Mesenchymal stem cell (in vitro differentiated cells and primary cell): ENCODE measurements around the gene ARHGDIG.

ENCODE experiments used
- DNase-seq: peaks from one replicate; pipeline ENCODE4 v3.0.0-alpha.2; 2013
- H2AFZ ChIP-seq: one replicate; pipeline ENCODE4 v1.6.1; 2013; ENCODE audit warnings: low read depth, mild to moderate bottlenecking, control low read depth, inconsistent platforms, low read length, moderate library complexity
- H2AK5ac ChIP-seq: 2 replicates; pipeline ENCODE4 v1.6.1; 2013; ENCODE audit warnings: low read length, moderate library complexity, mild to moderate bottlenecking, inconsistent platforms; ENCODE audit not compliant: severe bottlenecking
- H2BK120ac ChIP-seq: one replicate; pipeline ENCODE4 v1.6.1; 2013; ENCODE audit warnings: low read depth, mild to moderate bottlenecking, inconsistent platforms, low read length, moderate library complexity
- H2BK12ac ChIP-seq, 2 experiments: one replicate each; pipeline ENCODE4 v1.6.1; 2013; ENCODE audit warnings: inconsistent platforms in 2 of 2, low read length in 2 of 2, mild to moderate bottlenecking in 2 of 2, moderate library complexity in 2 of 2, control low read depth in 1 of 2
- H2BK15ac ChIP-seq: one replicate; pipeline ENCODE4 v1.6.1; 2013; ENCODE audit warnings: mild to moderate bottlenecking, low read depth, inconsistent platforms; ENCODE audit not compliant: poor library complexity, severe bottlenecking
- H2BK5ac ChIP-seq: 2 replicates; pipeline ENCODE4 v1.6.1; 2013; ENCODE audit warnings: low read depth, mild to moderate bottlenecking, low read length, control low read depth, inconsistent platforms; ENCODE audit not compliant: poor library complexity, severe bottlenecking
- H3K14ac ChIP-seq, 2 experiments: one replicate each; pipeline ENCODE4 v1.6.1; 2013; ENCODE audit warnings: inconsistent platforms in 2 of 2, low read length in 2 of 2, control low read depth in 1 of 2, mild to moderate bottlenecking in 1 of 2, moderate library complexity in 1 of 2
- H3K18ac ChIP-seq, 2 experiments: one replicate each; pipeline ENCODE4 v1.6.1; 2013; ENCODE audit warnings: inconsistent platforms in 2 of 2, low read length in 2 of 2, control low read depth in 1 of 2, low read depth in 1 of 2, mild to moderate bottlenecking in 1 of 2
- H3K23ac ChIP-seq, 2 experiments: one replicate each; pipeline ENCODE4 v1.6.1; 2013; ENCODE audit warnings: inconsistent platforms in 2 of 2, low read length in 2 of 2, mild to moderate bottlenecking in 2 of 2, moderate library complexity in 2 of 2, control low read depth in 1 of 2
- H3K27ac ChIP-seq: 2 replicates; pipeline ENCODE4 v1.5.1; 2013; ENCODE audit warnings: mild to moderate bottlenecking, moderate library complexity, low read length, control low read depth, inconsistent platforms; ENCODE audit not compliant: poor library complexity, severe bottlenecking
- H3K27me3 ChIP-seq, 2 experiments: 2 replicates each; pipeline versions ENCODE4 v1.6.1 to v1.7.0; 2013; ENCODE audit warnings: low read length in 2 of 2, mild to moderate bottlenecking in 2 of 2, moderate library complexity in 2 of 2, control low read depth in 1 of 2, inconsistent platforms in 1 of 2; ENCODE audit not compliant: control insufficient read depth in 1 of 2, insufficient read depth in 1 of 2
- H3K36me3 ChIP-seq, 2 experiments: 2 replicates each; pipeline versions ENCODE4 v1.6.1 to v1.7.0; 2013; ENCODE audit warnings: low read length in 2 of 2, control low read depth in 1 of 2, inconsistent platforms in 1 of 2, low read depth in 1 of 2, mild to moderate bottlenecking in 1 of 2; ENCODE audit not compliant: insufficient read depth in 2 of 2, control insufficient read depth in 1 of 2
- H3K4ac ChIP-seq, 2 experiments: one replicate each; pipeline ENCODE4 v1.6.1; 2013; ENCODE audit warnings: inconsistent platforms in 2 of 2, low read length in 2 of 2, mild to moderate bottlenecking in 2 of 2, moderate library complexity in 2 of 2, control low read depth in 1 of 2, low read depth in 1 of 2
- H3K4me1 ChIP-seq: 2 replicates; pipeline ENCODE4 v1.6.1; 2013; ENCODE audit warnings: low read depth, low read length, control low read depth; ENCODE audit not compliant: control insufficient read depth, insufficient read depth
- H3K4me2 ChIP-seq: 2 replicates; pipeline ENCODE4 v1.6.1; 2013; ENCODE audit warnings: low read length, mild to moderate bottlenecking, inconsistent platforms; ENCODE audit not compliant: poor library complexity, severe bottlenecking
- H3K4me3 ChIP-seq, 2 experiments: 2 replicates each; pipeline versions ENCODE4 v1.5.1 to v1.7.0; 2013; ENCODE audit warnings: low read length in 2 of 2, mild to moderate bottlenecking in 2 of 2, control low read depth in 1 of 2, low read depth in 1 of 2; ENCODE audit not compliant: insufficient read depth in 1 of 2
- H3K79me1 ChIP-seq: replicated peaks from 2 replicates; pipeline ENCODE4 v1.6.1; 2013; ENCODE audit warnings: mild to moderate bottlenecking, control low read depth, low read length, inconsistent platforms; ENCODE audit not compliant: poor library complexity, severe bottlenecking
- H3K9ac ChIP-seq: 2 replicates; pipeline ENCODE4 v1.7.0; 2013; ENCODE audit warnings: mild to moderate bottlenecking, low read length, moderate library complexity
- H3K9me3 ChIP-seq: 2 replicates; pipeline ENCODE4 v1.7.0; 2013; ENCODE audit warnings: mild to moderate bottlenecking, low read length; ENCODE audit not compliant: control insufficient read depth
- H4K8ac ChIP-seq: one replicate; pipeline ENCODE4 v1.6.1; 2013; ENCODE audit warnings: inconsistent platforms, mild to moderate bottlenecking, low read length, moderate library complexity
- H4K91ac ChIP-seq: one replicate; pipeline ENCODE4 v1.6.1; 2013; ENCODE audit warnings: mild to moderate bottlenecking, low read length, inconsistent platforms
- WGBS: methylation state at CpG from one replicate; pipeline ENCODE4 v1.1.7; 2013; ENCODE audit warnings: mixed read lengths; 5-methylcytosine and 5-hydroxymethylcytosine counted together

ARHGDIG gene

DNA sequence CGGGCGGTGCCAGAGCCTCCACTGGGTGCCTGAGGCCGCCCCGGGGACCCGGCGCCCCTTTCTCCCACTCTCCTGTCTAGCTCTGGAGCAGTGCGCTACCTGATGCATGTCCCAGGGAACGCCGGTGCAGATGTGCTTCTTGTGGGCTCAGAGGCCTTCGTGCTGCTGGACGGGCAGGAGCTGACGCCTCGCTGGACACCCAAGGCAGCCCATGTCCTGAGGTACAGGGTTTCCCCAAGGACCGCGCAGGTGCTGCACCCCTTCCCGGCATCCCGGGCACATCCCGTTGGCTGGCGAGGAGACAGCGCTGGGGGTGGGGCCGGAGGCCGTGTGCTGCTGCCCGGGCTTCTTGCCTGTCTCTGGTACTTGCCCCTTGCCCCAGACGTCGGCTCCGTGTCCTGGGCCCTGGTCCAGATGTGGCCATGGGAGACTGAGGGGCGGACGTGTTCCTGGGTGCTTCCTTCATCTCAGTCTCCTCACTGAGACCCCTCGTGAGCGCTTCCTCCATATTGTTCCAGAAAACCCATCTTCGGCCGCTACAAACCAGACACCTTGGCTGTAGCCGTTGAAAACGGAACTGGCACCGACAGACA lies 17.1 kb upstream of the ARHGDIG start:
- Histone ChIP-seq H3K4me3 (no peak overlapping the region), H3K27me3 (no peaks in the 10 kb centered on the region), H3K14ac (no peak overlapping the region), H4K8ac (no peak overlapping the region), H3K79me1 (no peaks in the 10 kb centered on the region), H2AK5ac (no peak overlapping the region), H3K18ac (no peak overlapping the region), H3K9me3 (no peaks in the 10 kb centered on the region), H3K27ac (no peak overlapping the region), H2BK5ac (no peak overlapping the region), H3K9ac (no peak overlapping the region), H2BK12ac (no peak overlapping the region), H3K4me1 (peaks cover 4% of the 10 kb centered on the region), H2AFZ (no peak overlapping the region), H3K4me2 (no peak overlapping the region), H4K91ac (peak overlapping the region; percentile 62), H2BK15ac (no peak overlapping the region), H2BK120ac (no peak overlapping the region), H3K23ac (no peak overlapping the region), H3K4ac (no peak overlapping the region), H3K36me3 (peaks cover 55 to 70% of the 10 kb centered on the region in 2 experiments)
- no peak for DNase-seq
- 96% methylated on average over 35 of the region's 35 CpGs for WGBS

DNA sequence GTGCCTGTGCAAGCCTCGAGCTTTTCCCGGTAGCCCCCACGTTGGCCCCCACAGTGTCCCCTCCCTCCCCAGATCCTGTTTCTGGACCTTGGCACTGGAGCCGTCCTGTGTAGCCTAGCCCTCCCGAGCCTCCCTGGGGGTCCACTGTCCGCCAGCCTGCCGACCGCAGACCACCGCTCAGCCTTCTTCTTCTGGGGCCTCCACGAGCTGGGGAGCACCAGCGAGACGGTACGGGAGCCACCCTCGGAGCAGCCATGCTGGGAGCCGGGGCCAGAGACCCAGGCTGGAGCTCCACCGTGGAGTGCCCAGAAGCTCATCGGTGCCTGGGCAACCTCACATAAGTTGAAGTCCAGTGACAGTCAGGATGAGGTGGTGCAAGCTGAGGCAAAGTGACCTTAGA lies 16.4 kb upstream of the ARHGDIG start:
- H2BK120ac ChIP-seq = no peak overlapping the region
- no peak overlapping the region for H3K18ac ChIP-seq
- H2BK12ac ChIP-seq = no peak overlapping the region
- H3K36me3 ChIP-seq = peaks cover 54 to 70% of the 10 kb centered on the region in 2 experiments
- H3K4me1 ChIP-seq = peaks cover 4% of the 10 kb centered on the region
- peaks cover 0 to 3% of the 10 kb centered on the region in 2 experiments for H3K27me3 ChIP-seq
- H2BK5ac ChIP-seq = no peak overlapping the region
- no peak for DNase-seq
- H3K14ac ChIP-seq = no peak overlapping the region
- H2BK15ac ChIP-seq = no peak overlapping the region
- no peak overlapping the region for H3K4ac ChIP-seq
- H3K23ac ChIP-seq = no peak overlapping the region
- no peak overlapping the region for H3K9ac ChIP-seq
- no peak overlapping the region for H3K4me3 ChIP-seq
- no peak overlapping the region for H2AFZ ChIP-seq
- WGBS = 96% methylated on average over 17 of the region's 17 CpGs
- no peaks in the 10 kb centered on the region for H3K9me3 ChIP-seq
- H3K4me2 ChIP-seq = no peak overlapping the region
- no peak overlapping the region for H2AK5ac ChIP-seq
- H4K8ac ChIP-seq = no peak overlapping the region
- no peaks in the 10 kb centered on the region for H3K79me1 ChIP-seq
- no peak overlapping the region for H4K91ac ChIP-seq
- no peak overlapping the region for H3K27ac ChIP-seq

DNA sequence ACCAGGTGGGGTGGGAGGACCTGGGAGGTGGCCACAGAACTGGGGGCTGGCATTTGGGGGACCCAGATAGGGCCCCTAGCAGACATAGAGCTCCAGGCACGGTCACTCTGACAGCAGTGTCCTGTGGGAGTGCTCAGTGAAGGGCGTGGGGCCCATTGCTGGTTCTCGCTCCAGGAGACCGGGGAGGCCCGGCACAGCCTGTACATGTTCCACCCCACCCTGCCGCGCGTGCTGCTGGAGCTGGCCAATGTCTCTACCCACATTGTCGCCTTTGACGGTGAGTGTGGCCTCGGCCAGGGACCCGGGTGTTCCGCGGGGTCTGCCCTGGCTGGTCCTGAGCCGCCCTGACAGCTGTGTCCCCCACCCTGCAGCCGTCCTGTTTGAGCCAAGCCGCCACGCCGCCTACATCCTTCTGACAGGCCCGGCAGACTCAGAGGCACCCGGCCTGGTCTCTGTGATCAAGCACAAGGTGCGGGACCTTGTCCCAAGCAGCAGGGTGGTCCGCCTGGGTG lies 15.9 kb upstream of the ARHGDIG start:
- H3K4ac ChIP-seq = no peak overlapping the region
- peaks cover 4% of the 10 kb centered on the region for H3K4me1 ChIP-seq
- no peak overlapping the region for H4K91ac ChIP-seq
- no peak overlapping the region for H3K18ac ChIP-seq
- no peak overlapping the region for H2BK120ac ChIP-seq
- H2AFZ ChIP-seq = no peak overlapping the region
- H2AK5ac ChIP-seq = no peak overlapping the region
- H2BK5ac ChIP-seq = no peak overlapping the region
- H3K14ac ChIP-seq = no peak overlapping the region
- no peak for DNase-seq
- peak overlapping the region in 1 of 2 experiments; percentile 3 for H3K4me3 ChIP-seq
- no peak overlapping the region for H3K4me2 ChIP-seq
- H3K36me3 ChIP-seq = peaks cover 49 to 66% of the 10 kb centered on the region in 2 experiments
- H4K8ac ChIP-seq = no peak overlapping the region
- 95% methylated on average over 23 of the region's 23 CpGs for WGBS
- no peak overlapping the region for H2BK12ac ChIP-seq
- H2BK15ac ChIP-seq = no peak overlapping the region
- H3K27me3 ChIP-seq = peaks cover 0 to 9% of the 10 kb centered on the region in 2 experiments
- H3K79me1 ChIP-seq = no peaks in the 10 kb centered on the region
- no peaks in the 10 kb centered on the region for H3K9me3 ChIP-seq
- no peak overlapping the region for H3K9ac ChIP-seq
- no peak overlapping the region for H3K27ac ChIP-seq
- no peak overlapping the region for H3K23ac ChIP-seq

DNA sequence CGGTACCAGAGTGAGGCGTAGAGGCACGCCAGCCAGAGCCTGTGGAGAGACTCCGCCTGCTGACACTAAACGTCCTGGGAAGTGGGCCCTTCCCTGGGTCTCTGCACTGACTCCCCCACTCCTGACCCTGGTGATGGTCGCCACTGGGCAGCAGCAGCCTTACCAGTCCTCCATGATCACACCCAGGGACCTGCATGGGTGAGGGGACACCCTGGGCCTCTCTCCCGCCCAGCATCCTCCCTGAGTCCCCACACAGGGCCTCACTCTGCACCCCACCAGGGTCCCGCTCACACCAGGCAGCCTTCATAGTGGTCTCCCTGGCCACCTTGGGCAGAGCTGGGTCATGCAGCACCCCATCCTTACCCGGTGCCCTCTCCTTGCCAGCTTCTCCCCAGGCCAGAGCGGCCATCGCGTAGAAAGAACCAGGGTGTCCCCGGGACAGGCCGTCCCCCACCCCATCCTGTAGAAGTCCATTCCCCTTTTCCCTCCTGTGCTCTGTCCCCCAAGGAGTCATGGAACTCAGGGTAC lies 15.3 kb upstream of the ARHGDIG start:
- Histone ChIP-seq H3K27me3 (peaks cover 0 to 11% of the 10 kb centered on the region in 2 experiments), H2AFZ (no peak overlapping the region), H4K8ac (no peak overlapping the region), H2BK120ac (no peak overlapping the region), H3K9me3 (no peaks in the 10 kb centered on the region), H3K4me1 (peaks cover 3% of the 10 kb centered on the region), H3K4me2 (no peak overlapping the region), H2BK15ac (no peak overlapping the region), H2AK5ac (no peak overlapping the region), H3K14ac (no peak overlapping the region), H3K79me1 (no peaks in the 10 kb centered on the region), H3K9ac (no peak overlapping the region), H3K27ac (no peak overlapping the region), H3K36me3 (peaks cover 43 to 60% of the 10 kb centered on the region in 2 experiments), H2BK12ac (no peak overlapping the region), H3K23ac (no peak overlapping the region), H3K18ac (no peak overlapping the region), H2BK5ac (no peak overlapping the region), H3K4ac (no peak overlapping the region), H3K4me3 (no peak overlapping the region), H4K91ac (peak overlapping the region; percentile 24)
- WGBS = 95% methylated on average over 14 of the region's 14 CpGs
- no peak for DNase-seq
